NCI-H2196 treated with DMSO at 0.1 percent for 48 hours (cell line): ENCODE results near the gene GRHL3.

Experiments
- DNase-seq: peaks from one replicate; lab custom pipeline; 2025; ENCODE audit not compliant: unreplicated experiment; lab: John Stamatoyannopoulos, UW

The GRHL3 gene

DNA sequence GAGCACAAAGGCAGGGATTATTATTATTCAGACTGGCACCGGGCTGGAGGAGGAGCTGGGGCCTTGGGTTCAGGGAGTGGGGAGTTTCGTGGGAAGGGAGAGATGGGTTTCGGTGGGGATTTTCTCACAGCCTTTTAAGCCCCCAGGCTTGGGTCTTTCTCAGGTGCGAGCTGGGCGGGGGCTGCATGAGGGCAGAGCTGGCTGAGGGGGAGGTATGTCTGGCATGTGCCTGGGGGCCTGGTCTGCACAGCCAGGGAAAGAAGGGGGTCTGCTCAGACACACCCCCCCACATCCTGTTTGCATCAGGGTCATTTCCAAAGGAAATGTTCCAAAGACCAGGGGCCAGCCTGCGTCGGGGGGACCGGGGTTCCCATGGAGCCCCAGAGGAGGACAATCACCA lies 21.6 kb downstream of the GRHL3 start:
- DNase-seq: no peak

DNA sequence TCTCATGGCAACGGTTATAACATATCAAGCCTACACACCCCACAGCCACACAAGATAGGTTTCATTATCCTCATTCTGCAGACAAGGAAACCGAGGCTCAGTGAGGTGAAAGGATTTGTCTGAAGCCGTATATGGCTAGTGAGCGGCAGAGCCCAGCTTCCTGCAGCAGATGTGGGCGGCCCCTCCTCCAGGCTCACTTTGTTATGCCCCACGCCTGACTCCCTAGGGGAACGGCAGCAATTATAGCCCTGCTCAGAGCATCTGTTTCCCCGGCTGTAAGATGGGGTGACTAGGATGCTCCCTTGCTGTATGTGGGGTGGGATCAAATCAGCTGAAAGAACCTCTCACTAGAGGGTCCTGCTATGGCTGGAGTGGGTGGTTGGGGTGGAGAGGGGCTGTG lies 22.1 kb downstream of the GRHL3 start:
- no peak for DNase-seq

DNA sequence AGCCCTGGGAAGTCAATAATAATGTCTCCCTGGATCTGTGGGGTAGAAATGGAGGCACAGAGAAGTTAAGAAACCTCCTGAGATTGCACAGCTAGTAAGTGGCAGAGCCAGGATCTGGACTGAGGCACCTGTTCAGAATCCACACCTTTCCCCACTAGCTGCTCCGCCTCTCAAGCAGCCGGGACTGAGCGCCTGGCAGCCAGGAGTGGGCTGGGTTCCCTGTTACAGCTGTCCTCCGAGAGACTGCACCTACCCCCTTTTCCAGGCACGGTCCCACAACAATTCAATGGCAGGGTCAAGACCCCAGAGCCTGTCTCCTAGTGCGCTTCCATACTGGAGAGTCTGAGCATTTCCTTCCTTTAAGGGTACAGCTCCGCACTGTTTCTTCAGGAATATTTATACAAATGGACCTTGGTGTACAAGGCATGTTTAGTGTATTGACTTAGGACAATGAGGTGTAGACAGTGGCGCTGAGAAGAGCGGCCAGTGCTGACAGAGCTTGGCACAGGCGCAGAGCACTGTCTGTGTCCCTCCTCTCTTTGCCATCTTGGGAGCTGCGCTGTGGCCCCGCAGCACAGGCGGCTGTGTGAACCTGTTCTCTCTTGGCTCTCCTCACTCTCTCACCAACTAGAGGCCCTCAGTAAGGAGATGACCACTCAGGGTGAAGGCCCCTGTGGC lies 24.4 kb downstream of the GRHL3 start:
- DNase-seq: no peak

DNA sequence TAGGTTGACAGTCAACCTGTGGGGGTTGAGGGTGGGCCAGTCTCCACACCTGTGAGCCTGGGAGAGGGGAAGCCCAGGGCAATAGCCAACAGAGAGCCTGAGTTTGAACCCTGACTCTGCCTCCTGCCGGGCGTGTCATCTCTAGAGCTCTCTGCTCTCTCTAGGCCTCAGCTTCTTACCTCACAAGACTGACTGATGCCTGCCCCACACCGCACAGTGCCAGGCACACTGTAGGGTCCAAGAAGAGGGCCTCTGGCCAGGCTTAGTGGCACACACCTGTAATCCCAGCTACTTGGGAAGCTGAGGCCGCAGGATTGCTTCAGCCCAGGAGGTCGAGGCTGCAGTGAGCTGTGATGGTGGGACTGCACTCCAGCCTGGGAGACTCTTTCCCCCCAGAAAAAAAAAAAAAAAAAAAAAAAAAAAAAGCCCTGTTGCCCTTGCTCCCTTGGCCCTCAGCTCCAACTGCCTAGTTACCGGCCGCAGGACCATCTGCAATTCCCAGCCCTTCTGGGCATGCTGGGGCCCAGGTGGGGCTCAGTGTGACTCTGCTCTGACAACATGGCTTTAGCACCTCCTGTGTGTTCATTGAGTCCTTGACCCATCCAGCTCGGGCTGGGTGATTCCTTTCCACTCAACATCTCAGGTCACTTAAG lies 25.1 kb downstream of the GRHL3 start:
- DNase-seq: no peak

DNA sequence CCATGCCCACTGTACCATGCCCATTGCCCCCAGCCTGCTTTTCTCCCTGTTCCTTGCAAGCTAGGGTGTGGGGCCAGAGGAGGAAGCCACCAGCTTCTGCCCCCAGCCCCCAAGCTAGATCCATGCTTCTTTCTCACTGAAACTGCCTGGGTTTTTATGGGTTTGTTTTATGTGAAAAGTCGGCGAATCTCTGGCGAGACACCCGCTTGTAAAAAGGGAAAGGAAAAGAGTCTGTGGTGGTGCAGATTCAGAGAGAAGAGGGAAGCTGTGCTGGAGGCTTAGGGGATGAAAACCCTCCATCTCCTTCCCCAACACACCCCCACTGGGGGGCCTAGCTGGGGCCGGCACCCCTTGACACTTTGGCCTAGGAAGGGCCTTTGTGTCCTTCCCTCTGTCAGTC lies 26.2 kb downstream of the GRHL3 start:
- no peak for DNase-seq

DNA sequence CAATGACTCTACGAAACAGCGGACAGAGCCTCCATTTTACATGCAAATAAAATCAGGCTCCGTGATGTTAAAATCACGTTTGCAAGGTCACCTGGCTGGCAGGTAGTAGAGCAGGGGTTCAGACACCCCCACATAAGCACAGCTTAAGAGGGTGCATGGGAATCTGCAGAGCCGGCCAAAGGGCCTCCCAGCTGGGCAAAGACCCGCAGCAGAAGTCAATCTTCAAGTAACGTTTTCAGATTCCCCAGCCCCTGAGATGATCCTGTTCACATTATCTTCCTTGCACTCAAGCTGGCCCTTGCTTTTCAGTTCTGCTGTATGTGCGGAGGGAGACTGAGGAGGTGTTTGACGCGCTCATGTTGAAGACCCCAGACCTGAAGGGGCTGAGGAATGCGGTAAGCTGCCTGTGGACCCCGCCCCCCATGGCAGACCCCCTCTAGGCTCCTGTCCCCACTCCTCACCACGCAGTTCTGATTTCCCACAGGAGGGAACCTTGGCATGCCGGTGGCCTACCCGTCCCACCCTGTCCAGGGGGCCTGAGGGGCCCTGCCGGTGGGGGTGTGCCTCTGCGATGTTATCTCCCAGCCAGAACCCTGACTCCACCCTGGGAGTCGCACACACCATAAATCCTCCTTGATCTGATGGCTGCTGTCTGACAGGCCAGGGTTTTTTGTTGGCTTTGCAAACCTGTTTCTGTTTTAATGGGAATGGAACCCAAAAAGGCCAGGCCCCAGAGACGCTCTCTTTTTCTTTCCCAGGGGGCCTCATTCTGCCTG lies 28.2 kb downstream of the GRHL3 start:
- DNase-seq: no peak

DNA sequence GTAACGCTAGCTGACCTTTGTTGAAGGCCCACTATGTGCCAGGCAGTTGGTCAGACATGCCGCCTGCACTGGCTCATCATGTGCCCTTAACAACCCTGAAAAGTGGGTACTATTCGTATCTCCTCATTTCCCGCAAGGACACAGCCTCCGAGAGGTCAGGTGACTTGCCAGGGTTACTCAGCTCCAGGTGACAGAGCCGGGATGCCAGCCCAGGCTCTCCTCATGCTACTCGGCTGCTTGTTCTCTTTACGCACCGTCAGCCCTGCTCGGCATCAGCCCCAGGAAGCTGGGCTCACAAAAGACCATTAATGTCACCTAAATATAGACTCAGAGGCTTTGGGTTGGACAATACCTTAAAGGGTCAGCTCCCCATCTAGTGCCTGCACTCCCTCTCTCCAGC lies 29.0 kb downstream of the GRHL3 start:
- DNase-seq: no peak

DNA sequence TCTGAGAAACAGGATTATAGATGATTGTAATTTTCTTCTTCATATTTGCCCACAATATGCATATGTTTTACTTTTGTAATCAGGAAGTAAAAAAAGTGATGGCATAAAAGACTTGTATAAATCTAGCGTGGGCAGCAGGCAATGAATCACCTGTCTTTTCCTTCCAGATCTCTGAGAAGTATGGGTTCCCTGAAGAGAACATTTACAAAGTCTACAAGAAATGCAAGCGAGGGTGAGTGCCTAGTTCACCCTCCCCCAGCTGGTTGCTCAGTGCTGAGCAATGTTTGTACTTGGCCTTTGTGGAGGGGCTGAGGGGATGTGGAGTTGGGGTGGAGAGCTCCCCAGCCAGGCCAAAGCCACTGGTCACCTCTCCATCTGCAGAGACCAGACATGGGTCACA lies 30.7 kb downstream of the GRHL3 start:
- no peak for DNase-seq

DNA sequence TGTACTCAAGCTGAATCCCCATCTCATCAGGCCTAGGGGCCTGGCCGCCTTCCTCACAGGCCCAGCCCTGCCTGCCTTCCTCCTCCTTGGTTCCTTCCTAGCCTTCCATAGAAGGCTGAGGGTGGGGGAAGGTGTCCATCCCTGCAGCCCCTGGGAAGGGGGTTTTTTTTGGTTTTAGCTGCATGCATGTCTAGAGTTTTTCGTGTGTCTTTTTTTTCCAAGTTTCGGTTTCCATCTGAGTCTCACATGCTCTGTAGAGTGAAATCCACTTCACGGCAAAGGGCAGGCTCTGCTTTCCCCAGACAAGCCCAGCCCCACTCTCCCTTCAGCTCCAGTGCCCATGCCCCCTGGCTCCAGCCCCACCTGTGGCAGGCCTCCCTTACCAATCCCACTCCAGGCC lies 32.1 kb downstream of the GRHL3 start:
- no peak for DNase-seq

DNA sequence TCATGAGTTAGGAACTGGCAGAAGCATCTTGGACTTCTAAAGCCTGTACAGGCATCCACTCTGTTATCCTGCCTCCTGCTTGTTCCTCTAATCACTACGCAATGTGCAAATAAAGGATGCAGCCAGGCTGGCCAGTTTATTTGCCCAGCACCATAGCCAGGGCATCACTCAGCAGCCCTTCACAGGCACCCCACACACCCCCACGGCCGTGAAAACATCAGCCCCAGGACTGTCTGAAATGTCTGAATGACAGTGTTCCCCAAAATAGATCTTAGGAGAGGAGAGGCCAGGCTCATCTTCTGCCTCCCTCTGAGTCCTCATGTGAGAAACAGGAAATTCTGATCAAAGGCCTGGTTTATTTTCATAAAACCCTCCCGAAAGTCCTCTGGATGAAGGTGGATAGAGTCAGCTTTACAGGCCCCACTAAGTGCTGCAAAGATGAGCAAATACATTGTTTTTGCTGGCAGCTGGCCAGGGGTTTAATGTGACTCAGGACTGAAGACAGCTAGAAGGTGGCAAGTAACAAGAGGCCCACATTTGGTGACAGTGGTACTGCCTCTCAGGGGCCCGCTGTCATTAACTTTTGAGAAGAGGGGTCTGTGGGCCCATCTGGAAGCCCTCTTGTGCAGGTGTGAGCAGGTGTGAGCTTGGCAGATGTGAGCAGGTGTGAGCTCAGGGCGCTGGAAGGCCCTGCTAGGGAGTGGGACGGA lies 32.9 kb downstream of the GRHL3 start:
- DNase-seq: no peak

DNA sequence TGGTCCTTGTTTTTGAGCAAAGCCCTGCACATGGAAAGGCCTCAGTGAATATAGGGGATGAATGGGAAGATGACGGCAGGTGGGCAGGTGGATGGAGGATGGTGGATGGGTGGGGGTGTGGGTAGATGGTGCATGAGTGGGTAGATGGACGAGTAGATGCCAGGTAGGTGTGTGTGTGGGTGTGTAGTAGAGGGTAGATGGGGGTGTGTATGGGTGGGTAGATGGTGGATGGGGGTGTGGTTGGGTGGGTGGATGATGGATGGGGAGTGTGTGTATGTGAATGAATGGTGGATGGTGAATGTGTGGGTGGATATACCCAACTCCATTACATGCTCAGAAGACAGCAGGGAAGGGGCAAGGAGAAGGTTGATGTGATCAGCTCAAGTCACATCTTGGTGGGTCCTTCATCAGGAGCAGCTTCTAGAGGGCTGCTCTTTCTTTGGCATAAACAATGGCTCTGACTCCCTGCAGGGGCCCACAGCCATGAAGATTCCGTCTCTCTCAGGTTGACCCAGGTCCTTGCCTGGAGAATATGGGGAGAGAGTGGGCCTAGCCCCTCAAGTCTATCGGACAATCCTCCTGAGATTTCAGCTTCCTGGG lies 34.2 kb downstream of the GRHL3 start:
- no peak for DNase-seq

DNA sequence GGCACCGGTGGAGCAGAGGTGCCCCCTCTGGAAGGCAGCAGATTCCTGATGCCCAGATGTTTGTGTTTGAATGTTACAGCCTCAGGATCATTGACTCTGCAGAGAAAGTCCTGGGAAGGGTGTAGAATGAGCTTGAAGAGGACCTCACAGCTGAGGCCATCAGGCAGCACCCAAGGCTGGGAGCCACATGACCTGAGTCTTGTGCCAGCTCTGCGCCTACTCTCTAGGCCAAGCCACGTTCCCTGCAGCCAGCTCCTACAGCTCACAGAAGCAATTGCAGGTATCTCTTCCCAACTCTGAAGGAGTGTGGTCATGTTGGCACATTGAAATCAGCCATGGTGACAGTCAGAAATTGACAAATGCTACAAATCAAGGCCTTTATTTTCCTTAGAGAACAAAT lies 36.3 kb downstream of the GRHL3 start:
- no peak for DNase-seq

DNA sequence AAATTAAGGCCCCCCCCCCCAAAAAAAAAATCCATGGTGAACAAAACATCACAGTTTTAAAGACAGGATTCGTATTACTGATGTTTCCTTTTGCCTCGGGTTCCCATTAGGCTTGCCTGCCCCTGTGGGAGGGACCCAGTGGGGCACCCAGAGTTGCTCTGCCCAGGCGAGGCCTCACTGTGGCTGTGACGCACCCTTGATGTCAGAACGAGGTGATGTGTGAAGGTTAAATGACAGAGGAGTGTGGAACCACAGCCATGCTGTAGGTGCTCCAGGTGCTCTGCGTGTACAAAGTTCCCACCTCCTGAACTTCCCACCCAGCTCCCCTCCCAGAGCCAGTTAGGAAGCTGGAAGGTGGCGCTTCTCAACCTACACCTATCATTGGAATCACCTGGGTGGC lies 37.9 kb downstream of the GRHL3 start:
- no peak for DNase-seq

DNA sequence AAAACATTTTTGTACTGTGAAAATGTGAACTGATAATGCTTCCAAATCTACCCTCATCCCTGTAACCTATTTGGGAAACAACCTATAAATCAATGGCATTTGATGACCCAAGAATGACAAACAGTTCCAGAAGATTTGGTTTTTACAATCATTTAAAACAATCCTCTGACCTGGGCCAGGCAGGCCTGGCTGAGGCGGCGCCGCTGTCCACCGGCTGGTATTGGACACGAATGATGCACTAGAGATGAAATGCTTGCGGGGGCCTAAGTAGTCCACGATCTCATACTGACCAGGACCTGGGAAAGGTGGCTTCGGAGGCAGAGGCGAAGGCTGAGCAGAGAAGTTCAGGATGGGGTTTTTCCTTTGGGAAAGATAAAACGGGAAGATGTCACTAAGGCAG lies 41.5 kb downstream of the GRHL3 start:
- DNase-seq: no peak

DNA sequence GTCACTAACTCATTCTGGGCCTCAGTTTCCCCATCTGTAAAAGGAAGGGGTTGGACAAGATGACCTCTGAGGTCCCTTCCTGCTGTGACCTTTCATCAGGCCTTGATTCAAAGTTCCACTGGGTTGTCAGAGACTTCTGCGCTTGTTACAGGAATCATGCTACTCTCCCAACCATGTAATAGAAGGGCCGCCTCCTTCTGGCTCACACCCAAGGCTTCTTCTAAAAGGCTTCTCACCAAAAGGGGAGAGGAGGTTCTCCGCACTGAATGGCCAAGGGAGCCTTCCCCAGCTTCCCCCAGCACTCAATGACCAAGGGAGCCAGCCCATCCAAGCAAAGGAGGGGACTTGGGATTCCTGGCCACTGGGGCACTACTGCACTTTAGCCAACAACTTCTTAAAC lies 42.7 kb downstream of the GRHL3 start:
- DNase-seq: no peak

DNA sequence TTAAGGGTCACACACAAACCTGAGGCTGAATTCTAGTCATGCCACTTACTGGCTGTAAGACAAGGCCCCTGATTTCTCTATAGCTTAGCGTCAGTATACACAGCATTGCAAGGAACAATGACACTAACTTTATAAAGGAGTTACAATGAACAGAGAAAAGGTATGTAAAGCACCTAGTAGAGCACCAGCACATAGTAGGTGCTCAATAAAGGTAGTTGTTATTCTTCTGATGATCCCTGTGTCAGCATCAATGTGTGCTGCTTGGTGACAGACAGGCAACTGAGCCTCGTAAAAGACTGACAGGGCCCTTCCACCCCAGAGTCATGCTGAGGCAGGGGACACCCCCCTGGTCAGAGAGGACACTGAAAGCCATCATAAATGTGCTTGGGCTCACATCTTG lies 43.2 kb downstream of the GRHL3 start:
- DNase-seq: no peak

DNA sequence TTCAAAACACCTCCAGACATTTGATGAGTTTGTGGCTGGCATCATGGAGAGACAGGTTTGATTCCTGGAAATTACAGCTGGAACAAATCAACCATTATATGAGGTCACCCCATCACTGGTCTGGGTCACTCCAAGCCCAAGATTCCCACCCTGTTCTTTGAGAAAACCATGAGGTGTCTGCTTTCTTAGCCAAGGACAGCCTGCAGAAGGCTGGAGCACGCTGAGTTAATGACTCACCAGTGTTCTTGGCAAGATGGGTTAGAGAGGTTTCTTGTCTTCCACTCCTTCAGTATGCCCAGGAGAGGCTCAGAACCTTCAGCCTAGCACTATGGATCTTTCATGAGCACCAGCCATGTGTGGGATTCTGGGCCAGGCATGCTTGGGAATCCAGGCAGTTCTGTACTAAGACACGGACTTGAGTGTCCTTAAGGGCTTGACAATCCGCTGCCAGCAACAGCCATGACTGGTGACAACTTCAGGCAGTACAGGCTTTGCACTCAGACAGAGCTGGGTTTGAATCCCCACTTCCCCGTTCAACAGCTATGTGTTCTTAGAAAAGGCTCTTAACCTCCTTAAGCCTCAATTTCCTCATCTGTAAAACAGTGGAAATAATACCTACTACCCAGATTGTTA lies 43.9 kb downstream of the GRHL3 start:
- DNase-seq: no peak

DNA sequence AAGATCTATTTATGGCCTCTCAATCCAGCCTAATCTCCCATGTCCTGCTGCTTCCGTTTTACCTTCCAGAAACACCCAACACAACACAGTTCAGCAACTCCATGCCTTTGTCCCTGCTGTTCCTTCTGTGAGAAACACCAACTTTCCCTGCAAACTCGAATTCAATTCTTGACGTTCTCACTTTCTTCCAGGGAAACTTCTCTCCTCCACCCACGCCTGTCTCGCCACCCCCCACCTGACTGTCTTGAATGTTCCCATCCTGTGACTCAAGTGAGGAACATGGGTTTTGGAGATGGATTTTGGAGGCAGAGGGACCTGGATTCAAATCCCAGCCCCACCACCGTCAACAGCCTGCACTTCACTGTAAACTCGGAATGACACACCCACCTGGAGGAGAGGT lies 44.8 kb downstream of the GRHL3 start:
- DNase-seq: no peak

DNA sequence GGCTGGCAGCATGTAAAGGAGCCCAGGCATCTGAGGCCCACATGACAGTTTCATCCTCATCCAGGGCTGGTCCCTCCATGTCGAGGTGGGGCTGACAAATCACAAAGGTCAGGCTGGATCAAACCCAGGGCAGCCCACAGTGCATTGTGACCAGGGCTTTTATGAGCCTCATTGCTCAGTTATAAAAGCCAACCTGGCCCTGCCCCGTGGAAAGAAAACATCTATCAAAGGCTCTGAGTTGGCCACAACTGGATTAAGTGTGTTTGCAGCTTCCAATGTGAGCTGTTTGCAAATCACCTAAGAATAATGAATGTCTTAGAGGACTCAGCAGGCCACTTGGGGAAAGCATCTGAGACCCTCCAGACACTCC lies 45.4 kb downstream of the GRHL3 start:
- no peak for DNase-seq

DNA sequence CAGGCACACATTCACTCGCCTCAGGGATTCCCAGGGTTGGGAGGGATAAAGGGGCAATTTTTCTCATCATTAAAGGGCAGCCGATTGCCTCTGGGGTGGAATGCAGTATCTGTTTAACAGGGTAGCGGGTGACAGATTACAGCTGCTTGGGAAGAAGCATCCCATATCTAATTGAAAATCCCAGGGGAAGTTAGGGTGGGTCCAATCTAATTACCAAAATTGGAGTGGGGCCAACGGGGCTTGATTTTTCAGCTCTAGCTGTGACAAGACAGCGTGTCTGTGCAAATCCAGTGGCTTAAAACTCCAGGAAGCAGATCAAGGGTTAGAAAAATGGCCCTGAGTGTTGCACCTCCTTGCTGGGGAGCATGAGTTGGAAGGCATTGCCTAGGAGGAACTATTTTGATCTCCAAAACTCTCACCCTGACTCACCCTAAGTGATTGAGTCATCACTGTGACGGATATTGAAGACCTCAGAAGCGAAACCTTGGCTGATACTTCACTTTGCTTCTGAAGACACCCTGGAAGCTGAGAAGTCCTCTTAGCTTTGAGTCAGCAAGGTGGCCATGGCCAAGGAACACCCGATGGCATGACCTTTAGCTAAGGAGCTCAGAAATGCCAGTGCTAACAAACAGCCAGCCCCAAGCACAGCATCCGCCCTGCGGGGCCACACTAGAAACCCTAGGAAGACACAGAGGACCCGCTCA lies 46.0 kb downstream of the GRHL3 start:
- DNase-seq: no peak
